ENCODE measurements around the gene L3MBTL3.

The L3MBTL3 gene

DNA sequence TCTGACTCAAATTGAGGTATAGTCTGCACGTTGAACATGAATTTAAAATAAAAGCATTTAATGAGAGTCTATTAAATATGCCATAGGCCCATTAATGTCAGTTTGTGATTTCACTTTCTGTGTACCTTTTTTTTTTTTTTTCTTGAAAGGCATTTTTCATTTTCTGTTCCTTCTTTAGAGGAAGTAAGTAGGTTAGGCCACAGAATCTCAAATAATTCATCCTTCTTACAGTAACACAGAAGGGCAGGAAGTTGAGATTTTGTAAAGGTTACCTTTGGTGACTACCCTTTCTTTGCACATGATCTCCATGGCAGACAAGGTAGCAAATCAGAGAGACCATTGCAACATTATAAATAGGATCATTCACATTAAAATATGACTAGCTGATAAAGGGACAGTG, 9.6 kb downstream of the L3MBTL3 start:
- no peak for DNase-seq (ENCODE audit: low read depth)

DNA sequence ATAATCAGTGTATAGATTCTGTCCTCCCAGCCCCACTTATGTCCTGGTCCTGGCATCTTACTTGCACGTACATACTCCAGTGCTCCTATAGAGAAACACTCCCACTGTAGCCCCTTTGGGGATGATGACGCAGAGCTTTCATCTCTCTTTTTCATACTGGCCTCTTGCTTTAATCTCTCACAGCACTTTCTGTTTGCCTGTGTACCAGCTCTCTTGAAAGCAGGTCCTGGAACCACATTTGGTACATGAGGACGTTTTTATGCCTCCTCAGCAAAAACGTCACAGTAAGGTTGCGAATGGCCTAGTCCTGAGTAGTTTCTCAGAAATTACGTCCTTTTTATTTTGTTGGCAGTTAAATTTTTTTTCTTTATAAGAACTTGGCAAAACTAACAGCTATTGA, 10.8 kb downstream of the L3MBTL3 start:
- DNase-seq (ENCODE audit: low read depth): no peak

DNA sequence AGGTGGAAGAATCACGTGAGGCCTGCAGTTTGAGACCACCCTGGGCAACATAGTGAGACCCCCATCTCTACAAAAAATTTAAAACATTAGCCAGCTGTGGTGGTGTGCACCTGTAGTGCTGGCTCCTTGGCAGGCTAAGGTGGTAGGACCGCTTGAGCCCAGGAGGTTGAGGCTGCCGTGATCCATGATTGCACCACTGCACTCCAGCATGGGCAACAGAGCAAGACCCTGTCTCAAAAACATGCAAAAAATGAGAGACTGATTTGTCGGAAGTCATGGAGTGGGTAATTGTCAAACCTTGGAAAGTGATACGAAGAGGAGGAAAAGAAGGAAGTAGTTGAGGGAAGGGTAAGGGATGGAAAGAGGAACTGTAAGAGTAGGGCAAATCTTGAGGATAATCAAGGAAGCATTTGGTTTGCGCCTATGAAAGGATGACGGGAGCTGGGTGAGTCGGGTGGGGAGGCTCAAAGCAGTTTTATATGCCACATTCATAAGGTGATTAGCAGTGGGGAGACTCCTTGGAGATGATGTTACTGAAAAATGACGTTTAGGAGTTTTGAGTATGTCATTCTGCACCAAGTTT, 14.5 kb downstream of the L3MBTL3 start:
- DNase-seq (ENCODE audit: low read depth): no peak

DNA sequence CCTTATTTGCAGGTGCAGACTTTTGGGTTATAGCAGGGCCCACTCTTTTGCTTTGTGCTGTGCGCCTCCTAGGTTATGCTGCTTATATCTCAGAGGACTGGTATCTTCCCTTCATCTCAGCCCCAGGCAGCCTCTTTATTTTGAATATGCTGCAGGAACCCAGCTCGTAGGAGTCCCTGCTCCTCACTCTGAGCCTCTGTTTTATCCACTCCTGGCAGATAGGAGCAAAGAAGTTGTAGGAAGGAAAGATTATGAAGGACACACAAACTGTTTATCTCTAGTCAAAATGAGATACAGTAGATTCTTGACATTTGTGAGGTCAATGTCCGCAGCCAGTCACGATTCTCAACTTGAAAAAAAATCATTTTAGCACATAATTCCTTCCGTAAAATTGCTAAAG, 15.6 kb downstream of the L3MBTL3 start:
- no peak for DNase-seq (ENCODE audit: low read depth)

DNA sequence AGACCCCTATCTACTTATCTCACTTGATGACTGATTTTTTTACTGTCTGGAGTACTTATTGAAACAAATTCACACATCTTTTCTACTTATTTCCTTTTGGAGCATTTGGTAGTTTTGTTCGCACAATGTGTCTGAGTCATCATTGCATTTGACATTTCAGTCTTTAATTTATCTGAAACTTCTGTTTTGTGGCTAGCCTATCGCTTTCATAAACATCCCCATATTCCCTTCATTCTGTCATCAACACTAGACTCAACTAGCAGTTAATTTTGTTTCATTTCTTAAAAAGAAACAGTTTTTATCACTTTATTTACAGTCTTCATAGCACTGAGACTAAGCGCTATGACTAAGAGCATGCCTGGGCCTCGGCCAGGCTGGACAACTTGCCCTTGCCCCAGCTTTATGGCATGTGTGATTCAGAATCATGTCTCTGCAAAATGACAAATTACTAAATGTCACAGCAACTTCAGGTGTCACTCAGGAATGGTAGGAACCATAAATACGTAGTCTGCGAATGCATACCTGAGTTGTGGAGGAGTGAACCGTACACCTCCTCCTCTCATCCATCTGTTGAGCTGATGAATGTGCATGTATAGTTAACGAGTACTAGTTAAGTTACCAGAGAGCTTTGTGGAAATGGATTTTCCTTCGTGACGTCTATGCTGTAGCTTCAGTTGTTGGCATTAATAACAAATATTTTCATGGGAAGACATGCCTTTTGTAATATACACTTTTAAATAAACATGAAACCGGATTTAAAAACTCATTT, 16.2 kb downstream of the L3MBTL3 start:
- no peak for DNase-seq (ENCODE audit: low read depth)

DNA sequence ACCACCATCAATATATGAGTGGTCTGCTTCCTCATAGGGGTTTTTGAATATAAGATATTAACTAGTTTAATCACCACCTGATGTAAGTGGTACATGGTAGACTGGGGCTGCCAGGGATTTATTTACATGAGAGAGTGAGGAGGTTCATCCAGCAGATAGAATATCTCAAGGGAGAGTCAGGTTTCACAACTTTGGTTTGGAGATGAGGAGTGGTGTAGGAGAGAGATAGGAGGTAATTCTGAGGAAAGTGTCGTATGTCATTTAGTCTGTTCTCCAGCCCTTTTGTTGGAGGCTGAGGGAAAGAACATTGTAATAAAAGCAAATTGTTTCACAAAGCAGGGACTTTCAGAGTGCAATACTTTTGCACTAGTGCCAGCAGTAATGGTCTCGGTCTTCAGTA, 16.8 kb downstream of the L3MBTL3 start:
- no peak for DNase-seq (ENCODE audit: low read depth)

DNA sequence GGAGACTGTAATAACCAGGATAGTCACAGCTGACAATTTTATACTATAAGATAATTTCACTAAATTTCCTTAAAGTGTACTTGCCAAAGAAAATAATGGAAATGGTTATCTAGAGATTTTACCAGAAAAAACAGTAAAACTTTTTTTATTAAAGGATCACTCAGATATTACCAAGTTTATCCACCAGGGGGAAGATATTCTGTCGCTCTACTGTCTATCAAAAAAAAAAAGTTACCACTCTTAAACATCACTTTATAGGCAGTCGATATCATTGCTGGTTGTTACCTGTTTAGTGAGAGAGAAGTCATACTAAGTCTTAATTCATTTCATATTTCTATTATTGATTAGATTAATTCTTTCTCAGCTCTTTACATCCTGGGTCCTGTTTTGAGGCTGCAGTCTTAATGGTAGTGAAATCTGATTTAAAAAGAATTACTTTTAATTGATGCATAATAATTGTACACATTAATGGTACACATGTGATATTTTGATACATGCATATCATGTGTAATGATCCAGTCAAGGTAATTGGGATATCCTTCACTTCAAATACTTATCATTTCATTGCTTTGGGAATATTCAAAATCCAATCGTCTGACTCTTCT, 18.9 kb downstream of the L3MBTL3 start:
- no peak for DNase-seq (ENCODE audit: low read depth)

DNA sequence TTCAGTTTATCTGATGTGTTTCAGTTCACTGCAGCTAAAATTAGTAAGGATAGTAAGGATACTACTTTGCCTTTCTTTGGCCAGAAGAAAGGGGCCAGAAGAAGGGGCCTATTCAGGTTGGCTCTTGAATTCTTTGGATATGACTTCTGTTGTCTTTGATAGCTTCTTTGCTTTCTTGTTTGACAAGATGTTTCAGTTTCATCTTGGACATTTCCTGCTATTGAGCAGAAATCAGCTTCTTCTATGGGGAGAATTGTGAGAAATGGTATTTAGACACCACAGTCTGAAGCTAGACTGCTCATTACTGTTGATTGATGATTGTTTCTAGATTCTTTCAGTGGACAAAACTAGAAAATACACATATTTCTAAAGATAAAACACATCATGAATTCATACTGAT, 23.2 kb downstream of the L3MBTL3 start:
- DNase-seq (ENCODE audit: low read depth): no peak

DNA sequence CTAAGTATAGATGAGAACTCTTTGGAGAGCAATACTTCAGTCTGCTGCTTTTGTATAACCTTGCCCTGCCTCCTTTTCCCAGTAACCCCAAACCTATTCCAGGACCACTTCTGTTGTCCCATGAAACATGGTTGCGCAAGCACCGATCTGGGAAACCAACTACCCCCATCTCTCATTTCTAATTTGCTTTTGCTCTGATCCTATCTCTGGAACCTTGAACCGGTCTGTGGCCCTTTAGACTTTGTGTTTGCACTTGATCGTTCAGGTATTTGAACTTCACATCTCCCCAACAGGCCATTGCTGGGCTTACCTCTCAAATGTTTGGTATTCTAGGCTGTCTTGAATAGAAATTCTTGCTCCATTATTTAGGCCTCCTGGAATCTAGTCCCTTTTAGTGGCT, 25.0 kb downstream of the L3MBTL3 start:
- DNase-seq (ENCODE audit: low read depth): no peak

DNA sequence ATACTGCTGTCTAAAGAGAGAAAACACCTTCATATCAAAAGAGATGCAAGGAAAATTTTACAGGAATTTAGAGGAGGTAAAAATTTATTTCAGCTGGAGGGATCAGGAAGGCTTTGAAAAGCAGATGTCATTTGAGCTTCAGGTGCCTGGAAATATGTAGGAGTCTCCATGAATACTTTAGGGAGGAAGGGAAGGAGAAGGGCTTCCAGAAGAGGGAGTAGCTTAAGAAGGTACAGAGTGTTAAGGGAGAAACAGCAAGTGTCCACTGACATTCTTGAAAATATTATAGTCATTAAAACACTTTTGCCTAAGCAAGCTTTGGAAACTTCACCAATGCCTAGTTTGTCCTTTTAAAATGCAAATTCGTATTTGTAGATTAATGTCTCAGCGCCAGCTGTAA, 27.2 kb downstream of the L3MBTL3 start:
- no peak for DNase-seq (ENCODE audit: low read depth)

DNA sequence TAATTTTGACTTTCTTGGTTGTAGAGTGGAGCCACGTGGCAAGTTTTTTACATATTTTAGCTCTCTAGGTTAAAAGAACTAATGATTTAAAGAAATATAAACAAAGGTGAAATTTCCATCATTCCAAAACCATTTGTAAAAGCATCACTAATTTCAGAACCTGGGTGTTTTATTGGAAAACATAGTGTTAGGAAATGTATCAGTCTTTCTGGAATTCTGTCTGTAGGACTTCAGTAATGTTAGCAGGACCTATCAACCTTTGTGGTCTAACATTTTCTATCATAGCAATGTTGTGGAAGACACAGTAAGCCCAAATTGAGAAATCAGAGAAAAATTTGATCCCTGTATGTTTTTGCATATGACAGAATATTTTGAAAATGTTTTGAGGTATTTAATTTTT, 28.3 kb downstream of the L3MBTL3 start:
- no peak for DNase-seq (ENCODE audit: low read depth)

DNA sequence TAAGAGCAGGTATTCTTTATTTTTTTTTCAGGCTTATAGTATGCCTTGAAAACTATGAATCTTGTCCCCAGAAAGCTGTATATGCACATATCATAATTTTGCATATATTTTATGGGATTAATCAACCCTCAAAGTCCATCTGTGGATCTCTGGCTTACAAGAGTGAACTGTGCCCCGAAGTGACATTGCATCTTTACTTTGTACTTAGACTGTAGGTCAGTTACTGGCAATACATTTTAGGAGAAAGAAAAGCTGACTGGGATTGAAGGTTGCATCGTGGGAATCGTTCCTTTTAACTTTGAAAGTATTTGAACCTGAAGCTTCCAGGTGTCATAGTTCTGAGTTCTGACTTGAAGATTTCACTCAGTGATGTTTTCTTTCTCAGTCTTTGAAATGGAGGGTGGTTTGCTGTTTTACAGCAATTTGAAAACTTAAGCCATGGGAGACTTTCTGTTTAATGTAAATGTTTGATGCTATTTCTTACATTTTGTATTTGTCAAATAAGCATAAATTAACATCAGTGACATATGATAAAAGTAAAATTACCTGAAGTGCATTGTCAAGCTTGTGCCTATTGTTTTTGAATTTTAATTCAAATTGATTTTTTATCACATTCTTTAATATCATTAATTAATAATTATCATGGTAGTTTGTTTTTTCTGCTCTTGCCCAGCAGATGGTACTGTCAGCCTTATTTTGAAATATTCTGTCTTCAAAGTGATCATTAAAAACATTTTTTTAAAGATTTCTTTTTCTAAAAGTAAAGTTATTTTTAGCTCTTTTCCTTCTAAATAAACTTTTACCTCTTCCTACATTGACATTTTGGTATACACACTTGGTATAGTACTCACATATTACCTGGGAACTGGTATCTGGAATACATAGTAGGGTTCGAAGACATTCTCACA, 29.0 kb downstream of the L3MBTL3 start:
- no peak for DNase-seq (ENCODE audit: low read depth)

DNA sequence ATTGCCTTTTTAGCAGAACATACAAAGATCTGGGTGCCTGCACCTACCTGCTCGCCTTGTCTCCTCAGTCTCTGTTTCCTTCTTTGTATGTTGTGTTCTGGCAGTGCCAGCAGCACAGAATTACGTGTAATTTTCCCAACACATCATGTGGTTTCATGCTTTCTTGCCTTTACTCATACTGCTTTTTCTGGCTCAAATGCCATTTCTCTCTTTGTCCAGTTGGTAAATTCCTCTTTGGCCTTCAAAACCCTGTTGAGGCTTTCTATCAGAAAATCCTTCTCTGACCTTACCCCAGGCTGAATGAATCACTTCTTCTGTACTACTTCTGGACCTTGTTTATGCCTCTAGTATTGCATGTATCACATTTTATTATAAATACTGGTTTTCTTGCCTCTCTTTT, 31.8 kb downstream of the L3MBTL3 start:
- DNase-seq (ENCODE audit: low read depth): no peak

DNA sequence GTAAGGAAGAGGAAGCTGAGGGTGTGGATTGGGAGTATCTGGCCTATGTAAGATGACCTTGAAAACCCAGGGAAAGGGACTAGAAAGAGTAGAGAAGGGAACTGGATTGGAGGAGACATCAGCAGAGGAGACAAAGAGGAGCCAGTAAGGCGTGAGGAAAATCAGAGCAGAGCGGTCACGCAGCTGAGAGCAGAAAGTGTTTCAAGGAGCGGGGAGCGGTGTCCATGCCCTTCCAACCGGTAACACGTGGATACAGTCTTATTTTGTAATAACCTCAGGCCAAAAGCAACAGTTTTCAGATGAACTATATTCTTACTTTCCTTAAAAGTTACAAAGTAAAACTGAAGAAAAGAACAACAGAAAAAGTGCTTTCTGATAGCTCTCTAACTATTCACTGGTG, 36.3 kb downstream of the L3MBTL3 start:
- no peak for DNase-seq (ENCODE audit: low read depth)

DNA sequence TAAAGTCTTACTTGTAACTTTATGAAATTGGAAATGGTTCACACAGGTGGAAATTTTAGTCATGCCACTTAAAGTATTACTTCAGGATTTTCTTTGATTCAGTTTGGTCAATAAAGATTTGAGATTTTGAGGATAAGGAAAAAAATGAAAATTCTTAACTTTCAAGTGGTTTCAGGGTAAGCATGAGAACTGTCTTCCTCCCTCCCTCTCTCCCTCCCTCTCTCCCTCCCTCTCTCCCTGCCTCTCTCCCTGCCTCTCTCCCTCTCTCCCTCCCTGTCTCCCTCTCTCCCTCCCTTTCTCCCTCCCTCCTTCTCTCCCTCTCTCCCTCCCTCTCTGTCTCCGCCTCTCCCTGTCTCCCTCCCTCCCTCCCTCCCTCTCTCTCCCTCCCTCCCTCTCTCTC, 36.9 kb downstream of the L3MBTL3 start:
- no peak for DNase-seq (ENCODE audit: low read depth)

DNA sequence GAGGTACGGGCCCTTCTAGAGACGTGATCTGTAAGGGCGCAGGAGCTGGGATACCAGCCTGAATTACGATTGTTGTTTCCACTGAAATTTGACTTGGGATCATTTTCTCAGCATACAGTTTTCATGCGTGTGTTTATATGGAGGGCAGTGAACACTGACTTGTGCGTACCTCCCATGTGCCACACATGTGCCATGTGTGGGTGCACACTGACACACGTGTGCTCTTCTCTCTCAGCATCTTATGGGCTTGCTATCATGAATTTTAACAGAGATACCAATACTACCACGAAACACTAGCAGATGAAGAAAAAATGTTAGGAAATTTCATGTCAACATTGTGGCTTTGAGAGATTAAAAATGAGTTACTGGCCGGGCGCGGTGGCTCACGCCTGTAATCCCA, 39.1 kb downstream of the L3MBTL3 start:
- DNase-seq (ENCODE audit: low read depth): no peak

DNA sequence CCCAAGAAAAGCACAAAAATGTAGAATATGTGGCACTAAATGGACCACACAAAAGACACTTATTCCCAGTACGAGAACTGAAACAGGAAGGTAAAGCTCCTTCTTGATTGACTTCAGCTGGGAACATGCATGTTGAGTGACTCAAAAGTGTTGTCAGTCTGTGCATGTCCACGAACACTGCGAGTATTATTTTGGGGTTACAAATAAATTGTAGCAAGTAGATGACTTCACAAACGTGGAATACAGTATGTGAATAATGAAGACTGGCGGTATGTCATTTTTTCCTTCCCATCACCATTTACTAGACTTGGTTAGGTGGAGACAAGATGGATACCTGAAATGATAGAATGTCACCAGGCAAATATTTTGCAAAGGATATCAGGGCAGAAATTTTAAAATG, 45.4 kb downstream of the L3MBTL3 start:
- DNase-seq (ENCODE audit: low read depth): no peak

DNA sequence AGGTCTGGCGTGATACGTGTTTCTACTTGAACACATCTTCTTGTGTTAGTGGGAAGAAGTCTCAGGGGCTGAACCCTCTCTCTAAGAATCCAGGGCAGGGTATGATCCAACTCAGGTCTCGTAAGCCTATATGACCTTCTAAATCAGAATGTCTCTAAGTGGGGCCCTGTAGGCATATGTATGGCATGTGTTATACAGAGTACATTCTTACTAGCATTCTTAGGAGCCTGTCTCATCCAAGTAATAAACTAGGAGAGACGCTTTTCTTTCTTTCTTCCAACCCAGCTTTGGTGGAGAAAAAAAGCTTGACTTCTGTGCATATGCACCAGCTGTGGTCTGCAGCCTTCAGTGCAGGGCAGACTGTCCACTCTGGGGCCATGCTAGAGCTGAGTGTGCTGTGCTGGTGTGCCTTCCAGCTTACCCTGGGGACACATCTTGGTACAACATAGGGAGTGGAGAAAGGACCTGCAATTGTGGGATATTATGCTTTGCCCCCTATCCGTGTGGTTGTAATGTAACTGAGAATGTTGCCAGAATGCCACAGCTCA, 47.3 kb downstream of the L3MBTL3 start:
- no peak for DNase-seq (ENCODE audit: low read depth)

DNA sequence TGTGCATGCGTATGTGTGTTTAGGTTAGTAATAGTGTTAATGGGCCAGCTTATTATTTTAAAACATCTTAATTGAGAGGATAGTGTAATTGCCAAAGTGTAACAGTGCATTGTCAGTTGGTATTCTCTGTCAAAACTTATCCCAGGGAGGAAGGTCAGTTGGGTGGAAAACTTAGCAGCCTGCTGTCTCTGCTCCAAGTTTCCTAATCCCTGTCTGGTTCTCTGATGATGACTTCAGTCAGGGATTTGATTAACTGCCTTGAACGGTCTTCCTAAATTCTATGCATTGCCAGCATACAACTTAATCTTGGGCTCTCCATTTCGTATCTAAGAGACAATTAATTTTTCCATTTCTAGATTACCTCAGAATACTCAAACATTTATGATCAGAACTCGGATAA, 51.1 kb downstream of the L3MBTL3 start:
- no peak for DNase-seq (ENCODE audit: low read depth)

DNA sequence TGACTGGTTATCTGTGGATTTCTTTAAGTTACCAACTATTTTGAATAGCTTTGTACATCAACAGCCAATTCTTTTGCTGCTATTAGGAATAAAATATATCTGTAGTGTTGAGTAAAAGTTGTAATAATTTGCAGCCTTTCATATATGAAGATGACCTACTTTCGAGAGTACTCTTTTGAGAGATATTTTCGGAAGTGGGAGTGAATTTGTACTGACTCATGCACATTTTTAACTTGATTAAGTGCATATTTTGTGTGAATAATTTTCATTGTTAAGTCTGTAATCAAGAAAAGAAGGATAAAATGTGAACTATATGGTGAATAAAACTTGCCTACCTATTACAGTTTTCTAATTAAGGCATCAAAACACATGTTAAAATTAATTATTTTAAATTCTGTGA, 51.9 kb downstream of the L3MBTL3 start:
- DNase-seq (ENCODE audit: low read depth): no peak

DNA sequence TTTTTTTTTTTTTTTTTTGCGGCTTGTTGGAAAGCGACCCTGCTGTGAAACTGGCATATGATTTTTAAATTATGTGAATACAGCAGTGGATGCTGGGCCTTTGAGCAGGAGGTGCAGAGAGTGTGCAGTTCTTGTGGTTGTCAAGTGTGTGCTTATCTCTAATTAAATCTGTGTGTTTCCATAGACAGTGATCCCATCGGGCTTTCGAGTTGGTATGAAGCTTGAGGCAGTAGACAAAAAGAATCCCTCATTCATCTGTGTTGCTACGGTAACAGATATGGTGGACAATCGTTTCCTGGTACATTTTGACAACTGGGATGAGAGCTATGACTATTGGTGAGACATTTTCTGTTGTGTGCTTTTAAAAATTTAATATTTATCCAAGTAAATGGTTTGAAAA, 52.4 kb downstream of the L3MBTL3 start:
- DNase-seq (ENCODE audit: low read depth): no peak

DNA sequence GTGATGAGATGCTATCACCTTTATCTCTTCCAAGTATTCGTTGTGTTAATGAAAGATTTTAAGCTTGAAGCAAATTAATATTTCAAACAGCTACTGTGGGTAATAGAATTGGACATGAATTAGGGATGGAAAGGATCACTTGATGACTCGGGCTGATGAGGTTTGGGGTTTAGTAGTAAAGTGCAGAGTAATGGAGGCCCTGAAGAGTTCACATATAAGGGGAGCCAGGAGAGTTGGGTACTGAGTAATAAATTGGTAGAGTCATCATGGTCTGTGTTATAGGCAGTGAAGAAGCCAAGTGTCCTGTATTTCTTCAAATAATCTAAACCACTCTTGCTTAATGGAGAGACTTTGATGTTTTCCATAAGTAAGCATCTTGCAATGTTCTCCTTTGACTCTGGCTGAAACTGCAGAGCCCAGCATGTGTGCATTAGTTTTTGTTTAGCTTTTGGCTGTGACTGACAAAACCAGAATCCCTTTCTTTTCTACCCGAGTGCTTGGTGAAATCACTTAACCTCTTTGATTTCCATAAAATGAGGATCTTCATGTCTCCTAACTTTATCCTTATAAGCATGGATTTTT, 57.6 kb downstream of the L3MBTL3 start:
- no peak for DNase-seq (ENCODE audit: low read depth)

All from stimulated activated CD4-positive, alpha-beta T cell treated with anti-CD3 and anti-CD28 coated beads, Interleukin-2, amount 100 ng/mL, for 4 hours (primary cell).